Kidney (tissue), 22 donors: ENCODE results near the gene SETX. TPM values are rescaled to one million over a fixed set of nuclear protein-coding genes. Genes with fewer than 3 reads are reported as not detected.

Source experiments
- DNase-seq, 5 donors: peaks; one replicate each; pipeline ENCODE4 v3.0.0-alpha.2; 2013 to 2020
- FAIRE-seq: peaks from 2 replicates; lab custom pipeline; 2012; peaks lifted over from hg19 to GRCh38; lab: Jason Lieb, UNC
- H3K27ac ChIP-seq, 2 donors: one replicate each; pipeline ENCODE4 v1.7.0; 2013; ENCODE audit warnings: low read depth in 2 of 2, low read length in 2 of 2, inconsistent platforms in 1 of 2
- H3K27me3 ChIP-seq: one replicate; pipeline ENCODE4 v1.7.1; 2013; ENCODE audit warnings: low read length, inconsistent platforms; ENCODE audit not compliant: control insufficient read depth, insufficient read depth
- H3K36me3 ChIP-seq, 3 donors: one replicate each; pipeline versions ENCODE4 v1.7.0 to v1.7.1; 2013; ENCODE audit warnings: low read length in 3 of 3, control low read depth in 1 of 3, inconsistent platforms in 1 of 3; ENCODE audit not compliant: insufficient read depth in 3 of 3, control insufficient read depth in 2 of 3
- H3K4me1 ChIP-seq, 3 donors: one replicate each; pipeline versions ENCODE4 v1.7.0 to v1.7.1; 2013; ENCODE audit warnings: low read length in 3 of 3, inconsistent platforms in 1 of 3, low read depth in 1 of 3; ENCODE audit not compliant: control insufficient read depth in 2 of 3, insufficient read depth in 2 of 3
- H3K4me3 ChIP-seq, 3 donors: one replicate each; pipeline versions ENCODE4 v1.7.0 to v1.8.1; 2013; ENCODE audit warnings: low read length in 3 of 3, control low read depth in 1 of 3, inconsistent platforms in 1 of 3
- H3K9ac ChIP-seq, 3 donors: one replicate each; pipeline versions ENCODE4 v1.7.0 to v1.7.1; 2013; ENCODE audit warnings: low read length in 3 of 3, control low read depth in 1 of 3, inconsistent platforms in 1 of 3
- H3K9me3 ChIP-seq, 3 donors: one replicate each; pipeline versions ENCODE4 v1.7.0 to v1.7.1; 2013; ENCODE audit warnings: low read length in 3 of 3, control low read depth in 1 of 3, inconsistent platforms in 1 of 3; ENCODE audit not compliant: control insufficient read depth in 2 of 3, insufficient read depth in 1 of 3
- CTCF ChIP-seq: IDR thresholded peaks from 3 replicates; pipeline ENCODE4 v1.5.1; 2012; ENCODE audit warnings: mild to moderate bottlenecking, moderate library complexity, borderline replicate concordance; ENCODE audit not compliant: insufficient read depth; ENCODE audit errors: extremely low read depth
- intact Hi-C: fragments of 100-400 bp; cut with DNase I; formaldehyde crosslinking; loops from one replicate; pipeline ENCODE4 v1.11.1; 2022
- long read RNA-seq, 10 donors: library from polyadenylated mRNA in 1 of 10; unstranded in 1 of 10; transcript quantifications; one replicate each; pipeline ENCODE4 v2.0.0 and lab custom pipeline, GENCODE V29; 2021 to 2026
- polyA plus RNA-seq: library from polyadenylated mRNA; stranded (reverse); fragments of 350-450 nt; fragmentation: Illumina TruSeq; extraction: RNeasy Lipid Tissue Mini Kit (QIAGEN cat#74804); gene quantifications from one replicate; pipeline ENCODE4 v1.2.3, GENCODE V29; 2014; ENCODE audit warnings: low read depth, low replicate concordance; ENCODE audit not compliant: insufficient read depth
- total RNA-seq: library from RNA; stranded (reverse); fragmentation: NEBNext Ultra II Directional; extraction: Animal tissue kit (Norgen Biotek cat#: 25700); gene quantifications from one replicate; pipeline ENCODE4 v1.2.1, GENCODE V29; 2021
- donor health status: control.
- donor health status: control.
- donor health status: control.
- donor health status: control.
- donor health status: control.
- donor health status: DM: yes; HTN: yes; CAD: no.
- donor health status: Normal renal cell carcinoma (clear cell type).

Gene SETX
- total RNA-seq (56.8 TPM), polyA plus RNA-seq (16.1 TPM)
- long read RNA-seq, donor 1: 0 reads
- long read RNA-seq, donor 2: 0 reads
- long read RNA-seq, donor 3: 0 reads
- long read RNA-seq, donor 4, full-length matches to known transcripts: 1 of 1 reads
- long read RNA-seq, donor 4, partial matches to known transcripts: 0 of 1 reads
- long read RNA-seq, donor 4, other reads (novel, unspliced or antisense): 0 of 1 reads
- long read RNA-seq, donor 5: 0 reads
- long read RNA-seq, donor 6: 0 reads
- long read RNA-seq, donor 7, full-length matches to known transcripts: 1 of 23 reads
- long read RNA-seq, donor 7, partial matches to known transcripts: 13 of 23 reads
- long read RNA-seq, donor 7, other reads (novel, unspliced or antisense): 9 of 23 reads
- long read RNA-seq, donor 8: 0 reads
- long read RNA-seq, donor 9: 0 reads
- long read RNA-seq, donor 10, partial matches to known transcripts: 43 of 43 reads
- long read RNA-seq, donor 10, other reads (novel, unspliced or antisense): 0 of 43 reads

- TF ChIP-seq CTCF: no peak
- Histone ChIP-seq H3K4me3 (peak within 1 kb of the TSS; percentile 89 to 90 (median 89)), H3K4me1 (peaks cover 0 to 19% (median 10%) of the 10 kb centered on the region in 3 donors), H3K27ac (peak within 1 kb of the TSS; percentile 86), H3K9me3 (no peaks in the 10 kb centered on the region), H3K27me3 (no peaks in the 10 kb centered on the region), H3K9ac (peak within 1 kb of the TSS; percentile 71 to 78 (median 75)), H3K36me3 (peaks cover 2 to 15% (median 13%) of the 10 kb centered on the region in 3 donors)
- intact Hi-C loops: no loop called here
- no peak for FAIRE-seq
- DNase-seq: peak; percentile 98 to 99 (median 99)
Measured at GRCh38 chr9:132354637-132355355, at the start of gene SETX. TSS of gene SETX (minus strand) at chr9:132354986. CDS start at chr9:132349428, 5,558 bp downstream.

GRCh38 chr9:132404228-132404881 lies 49.6 kb upstream of the SETX start:
- H3K9me3 ChIP-seq: no peaks in the 10 kb centered on the region
- no peaks in the 10 kb centered on the region for H3K27me3 ChIP-seq
- no peak overlapping the region for H3K9ac ChIP-seq
- peaks cover 2 to 14% (median 8%) of the 10 kb centered on the region in 3 donors for H3K36me3 ChIP-seq
- intact Hi-C loops: no loop called here
- DNase-seq: peak in 1 of 5 donors; percentile 25
- TF ChIP-seq CTCF: no peak
- no peak overlapping the region for H3K27ac ChIP-seq
- peaks cover 0 to 12% (median 2%) of the 10 kb centered on the region in 3 donors for H3K4me1 ChIP-seq
- no peak for FAIRE-seq
- H3K4me3 ChIP-seq: no peak overlapping the region

- intact Hi-C loops: no loop called here
- H3K36me3 ChIP-seq: peaks cover 6 to 28% (median 19%) of the 10 kb centered on the region in 3 donors
- no peak overlapping the region for H3K4me3 ChIP-seq
- no peaks in the 10 kb centered on the region for H3K9me3 ChIP-seq
- peak in 4 of 5 donors; percentile 57 to 85 (median 76) for DNase-seq
- no peak overlapping the region for H3K9ac ChIP-seq
- no peak for FAIRE-seq
- no peak overlapping the region for H3K27ac ChIP-seq
- H3K27me3 ChIP-seq: no peaks in the 10 kb centered on the region
- no peak for TF ChIP-seq CTCF
- peaks cover 0 to 8% (median 2%) of the 10 kb centered on the region in 3 donors for H3K4me1 ChIP-seq
Measured at GRCh38 chr9:132401824-132402223, 47.0 kb upstream of the SETX start.
